Measurements from ENCODE around the gene IFITM10.

The IFITM10 gene

DNA sequence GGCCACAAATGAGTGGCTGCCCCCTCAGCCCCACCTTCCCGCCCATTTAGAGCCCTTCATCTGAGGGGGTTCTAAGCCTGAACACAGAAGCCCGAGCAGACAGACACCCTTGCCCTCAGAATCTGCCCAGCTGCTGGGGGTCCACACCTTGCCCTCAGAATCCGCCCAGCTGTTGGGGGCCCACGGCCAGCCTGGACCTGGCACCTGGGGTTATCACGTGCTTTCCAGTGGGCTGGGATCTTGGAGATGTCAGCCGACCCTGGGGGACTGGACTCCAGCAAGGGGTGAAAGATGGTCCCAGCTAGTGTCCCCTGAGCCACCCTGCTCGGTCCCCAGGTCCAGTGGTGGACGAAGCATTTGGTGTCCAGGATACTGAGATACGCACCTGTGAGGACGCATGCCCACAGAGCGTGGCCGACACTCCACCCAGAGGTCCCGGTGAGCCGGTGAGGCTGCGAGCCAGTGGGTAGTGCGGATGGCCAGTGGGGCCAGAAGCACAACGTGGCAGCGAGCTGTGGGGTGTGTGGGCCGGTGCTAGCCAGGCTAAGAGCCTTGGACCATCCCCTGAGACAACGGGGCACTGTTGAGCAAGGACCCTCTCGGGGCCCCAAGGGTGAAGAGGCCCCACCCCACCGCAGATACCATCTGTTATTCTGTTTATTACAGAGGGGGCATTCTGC is 16.5 kb upstream of the IFITM10 start:
- DNase-seq: peak in 5 of 10 donors; percentile 5 to 62 (median 55)

DNA sequence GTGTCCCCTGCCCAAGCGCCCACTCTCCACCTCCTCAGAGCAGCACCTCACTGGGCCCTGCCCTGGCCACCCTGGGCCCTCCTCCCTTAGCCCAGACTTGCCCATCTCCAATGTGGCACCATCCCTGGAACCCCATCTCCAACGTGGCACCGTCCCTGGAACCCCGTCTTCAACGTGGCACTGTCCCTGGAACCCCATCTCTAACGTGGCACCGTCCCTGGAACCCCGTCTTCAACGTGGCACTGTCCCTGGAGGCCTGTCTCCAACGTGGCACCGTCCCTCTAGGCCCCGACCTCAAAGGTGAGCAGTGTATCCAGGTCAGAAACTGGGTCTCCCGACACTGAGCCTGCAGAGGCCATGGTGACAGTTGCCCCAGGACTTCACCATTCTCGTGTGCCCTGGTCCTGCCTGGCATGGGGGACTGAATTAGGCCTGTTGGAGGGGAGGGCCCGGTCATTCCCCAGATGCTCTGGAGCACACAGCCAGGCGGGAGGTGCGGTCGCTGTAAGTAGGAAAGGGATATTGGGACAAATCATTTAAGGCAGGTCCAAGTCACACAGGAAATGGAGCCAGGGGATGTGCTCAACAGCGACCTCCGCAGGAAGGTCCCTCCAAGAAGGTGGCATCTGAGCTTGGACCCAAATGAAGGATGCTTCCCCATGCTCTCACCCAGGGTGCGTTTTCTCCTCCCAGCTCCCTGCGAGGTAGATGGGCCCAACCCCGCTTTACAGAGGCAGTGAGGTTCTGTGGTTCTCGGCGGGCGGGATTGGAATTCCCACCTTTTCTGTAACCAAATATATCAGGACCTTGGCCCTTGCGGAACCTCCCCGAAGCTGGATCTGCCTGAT is 15.7 kb upstream of the IFITM10 start:
- DNase-seq: peak in 5 of 10 donors; percentile 3 to 68 (median 43)
- intact Hi-C loops (cut with DNase I): no loop called here

More for the DNA sequence above, 16.5 kb upstream of the IFITM10 start:
- intact Hi-C loops (cut with DNase I): no loop called here

DNA sequence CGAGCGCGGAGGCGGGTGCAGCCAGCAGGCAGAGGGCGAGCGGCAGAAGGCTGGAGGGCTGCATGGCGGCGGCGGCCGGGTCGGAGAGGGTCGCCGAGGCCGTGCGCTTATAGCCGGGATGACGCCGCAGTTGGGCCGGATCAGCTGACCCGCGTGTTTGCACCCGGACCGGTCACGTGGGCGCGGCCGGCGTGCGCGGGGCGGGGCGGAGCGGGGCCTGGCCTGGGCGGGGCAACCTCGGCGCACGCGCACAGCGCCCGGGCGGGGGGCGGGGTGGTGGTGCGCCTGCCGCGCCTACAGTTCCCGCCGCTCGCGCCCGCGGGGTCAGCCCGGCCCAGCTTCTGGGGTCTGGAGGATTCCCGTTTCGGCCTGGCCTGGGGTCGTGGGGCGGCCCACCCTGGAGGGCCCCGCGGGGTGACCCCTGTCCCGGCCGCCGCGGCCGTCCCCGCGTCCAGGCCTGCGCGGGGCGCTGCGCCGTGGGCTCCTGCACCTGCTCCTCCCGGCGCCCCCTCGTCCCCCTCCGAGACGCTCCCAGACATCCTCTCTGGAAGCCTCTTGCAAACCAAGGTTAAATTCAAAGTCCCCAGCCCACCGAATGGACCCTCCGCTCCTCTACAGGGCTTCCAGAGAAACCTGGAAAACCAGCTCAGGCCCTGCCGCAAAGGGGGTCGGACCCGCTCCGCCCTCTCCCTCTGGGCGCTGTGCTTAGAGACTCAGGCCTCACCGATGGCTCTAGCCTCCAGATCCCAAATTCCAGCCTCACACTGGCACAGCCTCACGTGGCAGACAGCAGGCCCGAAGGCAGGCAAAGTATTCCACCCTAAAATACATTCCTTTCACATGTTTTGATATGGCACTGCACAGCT is 13.6 kb upstream of the IFITM10 start, which contains the start of gene CTSD:
Gene CTSD, minus strand, starts transcription at position 132 of the 866 bp plus-strand sequence. Its CDS starts 68 bp downstream, at position 64.
- DNase-seq: peak; percentile 79 to 99 (median 89)
- intact Hi-C loops (cut with DNase I): no loop called here

DNA sequence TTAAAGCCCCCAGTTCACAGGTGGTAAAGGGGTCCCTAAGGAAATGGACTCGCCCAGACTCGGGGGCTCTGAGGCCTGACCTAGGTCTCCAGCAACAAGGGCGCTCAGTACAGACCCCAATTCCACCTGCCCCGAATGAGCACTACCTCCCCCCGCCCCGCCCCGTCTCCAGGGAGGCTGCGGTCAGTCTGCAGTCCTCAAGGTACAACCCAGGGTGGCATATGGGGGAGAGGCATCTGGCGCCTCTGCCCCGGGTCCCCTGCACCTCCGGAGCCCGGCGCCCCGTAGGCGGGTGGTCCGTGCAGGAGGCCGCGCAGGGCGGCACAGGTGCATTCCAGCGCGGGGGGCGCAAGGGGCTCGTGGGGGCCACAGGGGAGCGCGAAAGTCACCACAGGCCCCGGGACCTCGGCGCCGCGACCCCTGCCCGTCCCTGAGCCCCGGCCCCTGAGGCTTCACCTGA is 13.0 kb upstream of the IFITM10 start:
- intact Hi-C loops (cut with DNase I): no loop called here
- DNase-seq: peak in 1 of 10 donors; percentile 67

DNA sequence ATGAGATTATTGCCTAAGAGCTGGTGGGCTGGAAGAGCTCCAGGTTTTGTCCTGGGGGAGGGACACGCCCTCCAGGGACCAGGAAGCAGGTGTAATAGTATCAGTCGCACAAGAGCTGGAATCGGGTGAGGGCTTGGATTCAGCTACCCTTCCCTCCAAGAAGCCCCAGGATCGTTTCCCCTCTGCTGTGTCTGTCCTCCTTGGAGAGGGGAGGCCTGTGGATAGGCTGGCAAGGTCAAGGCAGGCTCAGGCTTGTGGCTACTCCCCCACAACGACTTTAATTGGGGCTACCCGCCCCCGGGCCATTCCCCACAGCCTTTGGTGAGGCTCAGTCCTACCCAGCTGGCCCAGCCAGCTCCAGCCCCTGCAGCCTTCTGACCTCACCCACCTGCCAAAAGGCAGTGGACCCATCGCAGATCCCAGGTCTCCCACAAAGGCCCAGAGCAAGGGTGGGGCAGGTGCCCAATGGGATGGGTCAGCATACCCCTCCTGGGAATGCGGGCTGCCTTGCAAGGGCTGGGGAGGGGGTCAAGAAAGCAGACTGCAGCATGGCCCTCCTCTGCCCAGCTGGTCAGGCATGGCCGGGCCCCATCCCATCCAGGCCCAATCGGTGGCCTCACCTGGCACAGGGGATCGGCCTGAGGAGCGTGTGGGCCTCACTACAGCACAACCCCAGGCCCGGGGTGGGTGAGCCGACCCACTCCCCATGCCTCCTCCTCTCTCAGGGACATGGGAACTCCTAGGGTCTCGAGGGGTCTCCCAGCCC is 12.3 kb upstream of the IFITM10 start:
- intact Hi-C loops (cut with DNase I): no loop called here
- DNase-seq: peak in 4 of 10 donors; percentile 22 to 85 (median 63)

DNA sequence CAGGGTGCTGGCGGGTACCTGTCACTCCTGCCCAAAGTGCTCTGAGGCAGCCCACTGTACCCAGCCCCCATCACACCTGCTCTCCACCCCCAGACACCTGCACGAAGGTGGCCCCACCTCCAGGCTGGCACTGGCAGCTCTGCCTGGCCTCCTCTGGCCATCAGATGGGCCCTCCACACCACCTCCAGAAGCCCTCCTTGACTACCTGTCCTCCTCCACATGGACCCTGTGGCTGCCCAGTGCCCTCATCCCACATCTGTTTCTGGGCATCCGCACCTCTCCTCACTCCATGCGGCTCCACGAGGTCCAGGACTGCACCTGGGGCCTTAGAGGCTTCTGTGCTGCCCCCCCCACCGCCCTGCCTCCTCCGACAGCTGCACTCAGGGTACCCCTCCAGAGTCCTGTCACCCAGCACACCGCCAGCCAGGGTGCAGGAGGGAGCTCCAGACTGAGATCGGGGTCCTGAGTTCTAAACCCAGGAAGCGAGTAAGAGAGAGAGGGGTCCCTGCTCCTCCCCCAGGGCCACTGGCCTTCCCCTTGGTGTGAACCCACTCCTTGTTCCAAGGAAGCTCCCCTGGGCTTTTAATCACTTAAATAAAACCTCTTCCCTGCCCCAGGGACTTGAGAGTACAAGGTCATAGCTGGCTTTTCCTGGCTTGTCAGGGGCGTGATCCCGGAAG is 11.6 kb upstream of the IFITM10 start:
- intact Hi-C loops (cut with DNase I): no loop called here
- peak in 4 of 10 donors; percentile 23 to 76 (median 56) for DNase-seq

DNA sequence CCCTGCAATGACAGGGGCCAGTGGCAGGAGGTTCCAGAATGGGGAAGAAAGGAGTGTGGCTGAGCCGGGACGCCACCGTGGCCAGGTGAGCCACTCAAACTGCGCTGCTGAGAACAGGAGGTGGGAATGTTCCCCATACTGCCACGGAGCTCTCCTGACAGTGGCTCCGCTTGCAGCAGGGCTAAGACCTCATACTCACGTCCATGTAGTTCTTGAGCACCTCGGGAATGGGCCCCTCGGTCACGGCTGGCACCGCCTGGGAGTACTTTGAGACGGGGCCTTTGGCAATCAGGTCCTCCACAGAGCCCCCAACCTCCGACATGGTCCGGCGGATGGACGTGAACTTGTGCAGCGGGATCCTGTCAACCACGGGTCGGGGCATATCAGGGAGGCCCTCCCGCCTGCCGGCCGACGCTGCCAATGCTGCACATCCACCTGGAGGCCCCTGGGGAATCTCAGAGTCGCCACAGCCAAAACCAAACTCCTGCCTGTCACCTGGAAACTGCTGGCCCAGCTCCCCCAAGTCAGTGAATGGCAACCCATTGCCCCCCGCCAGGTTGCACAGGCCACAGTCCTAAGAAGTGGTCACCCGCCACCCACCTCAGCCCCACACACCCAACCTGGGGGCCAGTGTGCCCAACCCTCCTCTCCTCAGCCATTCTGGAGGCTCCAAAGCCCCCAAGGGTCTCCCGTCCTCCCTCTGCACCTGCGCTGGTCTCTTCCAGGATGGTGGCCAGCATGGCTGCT is 10.9 kb upstream of the IFITM10 start:
- DNase-seq: peak in 5 of 10 donors; percentile 3 to 83 (median 62)
- intact Hi-C loops (cut with DNase I): no loop called here

DNA sequence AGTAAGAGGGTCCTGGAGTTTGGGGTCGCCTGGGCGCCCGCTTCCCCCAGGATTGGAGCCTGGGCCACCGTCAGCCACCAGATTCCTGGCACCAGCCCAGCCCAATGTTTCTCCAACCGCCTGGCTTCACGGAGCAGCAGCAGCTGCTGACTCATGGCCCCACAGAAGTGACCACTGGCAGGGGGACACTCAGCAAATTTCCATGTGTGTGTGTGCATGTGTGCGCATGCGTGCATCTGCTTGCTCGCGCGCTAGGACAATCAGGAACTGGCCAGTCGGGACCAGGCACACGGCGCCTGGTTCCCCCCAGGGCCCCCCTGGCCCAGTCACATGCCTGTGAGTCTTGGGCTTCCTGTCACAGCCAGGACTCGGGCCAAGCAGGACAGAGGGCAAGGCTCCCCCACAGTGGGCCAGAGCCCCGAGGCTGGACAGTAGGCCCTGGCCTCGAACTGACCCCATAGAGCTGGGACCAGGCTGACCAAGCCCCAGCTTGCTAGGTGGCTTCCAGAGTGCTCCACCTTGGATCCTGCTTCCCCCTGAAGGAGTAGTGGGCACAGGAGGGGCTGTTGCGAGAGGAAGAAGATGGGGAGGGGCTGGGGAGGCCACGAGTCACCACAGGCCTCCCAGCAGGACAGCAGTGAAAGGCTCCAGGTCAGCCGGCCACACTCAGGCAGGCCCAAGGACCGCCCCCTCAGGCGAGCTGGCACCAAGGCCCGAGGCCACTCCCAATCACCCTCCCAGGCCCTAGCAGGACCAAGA is 10.1 kb upstream of the IFITM10 start:
- peak; percentile 69 to 97 (median 82) for DNase-seq
- intact Hi-C loops (cut with DNase I): no loop called here

DNA sequence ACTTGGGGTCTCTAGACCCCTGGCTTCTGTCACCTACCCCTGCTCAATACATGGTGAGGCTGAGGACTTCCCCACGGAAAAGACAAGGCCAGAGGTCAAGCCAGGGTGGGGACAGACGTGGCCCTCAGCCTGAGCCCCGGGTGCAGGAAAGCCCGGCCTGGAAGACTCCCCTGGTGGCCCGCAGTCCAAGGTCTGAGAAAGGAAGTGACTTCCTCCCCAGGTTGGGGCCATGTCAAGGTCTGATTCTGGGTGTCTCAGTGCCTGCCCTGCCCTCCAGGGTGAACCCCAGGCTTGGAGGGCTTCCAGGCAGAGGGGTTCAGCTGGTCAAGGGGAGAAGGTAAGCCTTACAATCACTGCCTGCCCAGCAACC is 9.4 kb upstream of the IFITM10 start:
- intact Hi-C loops (cut with DNase I): no loop called here
- peak in 3 of 10 donors; percentile 9 to 85 (median 65) for DNase-seq

DNA sequence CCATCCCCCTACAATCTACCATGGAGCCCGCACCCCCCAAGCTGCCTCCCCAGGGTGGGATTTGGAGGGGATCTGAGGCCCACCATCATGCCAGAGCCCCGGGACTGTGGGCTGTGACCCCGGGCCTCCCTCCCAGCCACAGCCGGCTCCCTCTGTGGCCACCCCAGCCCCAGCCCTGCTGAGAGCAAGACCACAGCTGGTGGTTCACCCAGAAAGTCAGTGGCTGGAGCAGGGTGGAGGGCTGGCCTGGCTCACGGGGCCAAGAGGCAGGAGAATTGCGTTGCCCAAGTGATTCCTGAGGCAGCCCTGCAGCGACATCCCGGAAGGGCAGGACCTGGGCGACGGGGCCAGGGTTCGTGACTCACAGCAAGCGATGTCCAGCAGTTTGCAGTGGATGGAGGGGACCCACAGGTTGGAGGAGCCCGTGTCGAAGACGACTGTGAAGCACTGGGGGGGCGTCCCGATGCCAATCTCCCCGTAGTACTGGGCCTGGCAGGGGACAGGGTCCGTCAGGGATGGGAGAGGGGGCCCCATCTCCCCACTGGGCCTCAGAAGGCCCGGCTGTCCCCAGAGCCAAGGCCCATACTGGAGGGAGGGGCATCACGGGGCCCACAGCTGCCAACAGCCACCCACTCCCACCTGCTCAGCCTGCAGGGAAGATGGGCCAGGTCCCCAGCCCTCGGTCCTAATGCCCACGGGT is 8.9 kb upstream of the IFITM10 start:
- intact Hi-C loops (cut with DNase I): no loop called here
- peak in 5 of 10 donors; percentile 8 to 73 (median 52) for DNase-seq

DNA sequence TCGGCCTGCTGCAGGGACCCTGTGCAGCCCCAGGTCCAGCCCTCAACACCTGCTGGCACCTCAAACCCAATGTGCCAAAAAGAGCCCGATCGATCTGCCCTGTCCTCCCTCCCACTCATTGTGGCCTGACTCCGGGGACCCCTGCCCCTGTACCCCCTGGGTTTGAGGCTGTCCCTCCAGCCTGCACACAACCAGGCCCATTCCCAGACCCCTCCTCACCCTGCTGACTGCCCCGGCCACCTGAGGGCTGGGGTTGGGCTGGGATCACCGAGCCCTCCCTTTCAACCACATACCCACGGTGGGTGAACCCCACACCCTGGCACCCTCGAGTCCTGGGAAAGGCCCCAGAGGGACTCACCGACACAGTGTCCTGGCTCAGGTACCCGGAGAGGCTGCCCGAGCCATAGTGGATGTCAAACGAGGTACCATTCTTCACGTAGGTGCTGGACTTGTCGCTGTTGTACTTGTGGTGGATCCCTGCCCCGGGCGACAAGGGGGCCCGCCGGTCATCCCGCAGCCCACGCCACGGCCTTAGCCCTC is 8.3 kb upstream of the IFITM10 start:
- intact Hi-C loops (cut with DNase I): no loop called here
- peak in 5 of 10 donors; percentile 8 to 73 (median 39) for DNase-seq

DNA sequence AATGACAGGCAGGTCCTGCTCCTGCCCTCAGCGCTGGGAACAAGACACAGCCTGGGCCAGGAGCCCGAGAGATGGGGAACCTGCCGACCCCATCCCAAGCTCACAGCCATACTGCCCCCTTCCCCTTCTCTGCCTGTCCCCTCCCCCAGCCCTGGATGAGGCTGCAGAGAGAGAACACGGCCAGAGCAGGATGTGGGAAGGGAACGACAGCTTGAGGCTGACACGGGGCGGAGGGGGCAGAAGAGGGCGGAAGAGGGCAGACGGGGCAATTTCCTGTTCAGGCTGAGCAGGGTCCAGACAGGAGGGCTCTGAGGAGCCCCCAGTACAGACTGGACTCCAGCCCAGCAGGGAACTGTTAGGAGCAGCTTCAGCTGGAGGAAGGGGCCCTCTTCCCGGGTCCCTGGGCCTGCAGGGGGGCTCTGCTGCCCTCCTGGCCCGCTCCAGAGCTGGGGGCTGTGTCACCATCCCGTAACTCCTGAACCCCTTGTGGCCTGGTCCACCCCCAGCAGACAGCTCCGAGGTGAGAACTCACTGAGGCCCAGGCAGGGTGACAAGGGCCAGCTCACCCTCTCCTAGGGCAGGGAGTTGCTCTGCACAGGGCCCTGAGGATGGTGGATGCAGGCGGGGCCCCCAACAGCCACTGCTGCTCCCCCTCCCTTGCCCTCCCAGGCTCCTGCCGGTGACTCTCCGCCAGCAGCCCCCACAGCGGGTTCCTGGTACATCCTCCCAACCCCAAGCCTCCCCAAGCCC is 7.6 kb upstream of the IFITM10 start:
- intact Hi-C loops (cut with DNase I): no loop called here
- peak in 5 of 10 donors; percentile 8 to 85 (median 72) for DNase-seq

DNA sequence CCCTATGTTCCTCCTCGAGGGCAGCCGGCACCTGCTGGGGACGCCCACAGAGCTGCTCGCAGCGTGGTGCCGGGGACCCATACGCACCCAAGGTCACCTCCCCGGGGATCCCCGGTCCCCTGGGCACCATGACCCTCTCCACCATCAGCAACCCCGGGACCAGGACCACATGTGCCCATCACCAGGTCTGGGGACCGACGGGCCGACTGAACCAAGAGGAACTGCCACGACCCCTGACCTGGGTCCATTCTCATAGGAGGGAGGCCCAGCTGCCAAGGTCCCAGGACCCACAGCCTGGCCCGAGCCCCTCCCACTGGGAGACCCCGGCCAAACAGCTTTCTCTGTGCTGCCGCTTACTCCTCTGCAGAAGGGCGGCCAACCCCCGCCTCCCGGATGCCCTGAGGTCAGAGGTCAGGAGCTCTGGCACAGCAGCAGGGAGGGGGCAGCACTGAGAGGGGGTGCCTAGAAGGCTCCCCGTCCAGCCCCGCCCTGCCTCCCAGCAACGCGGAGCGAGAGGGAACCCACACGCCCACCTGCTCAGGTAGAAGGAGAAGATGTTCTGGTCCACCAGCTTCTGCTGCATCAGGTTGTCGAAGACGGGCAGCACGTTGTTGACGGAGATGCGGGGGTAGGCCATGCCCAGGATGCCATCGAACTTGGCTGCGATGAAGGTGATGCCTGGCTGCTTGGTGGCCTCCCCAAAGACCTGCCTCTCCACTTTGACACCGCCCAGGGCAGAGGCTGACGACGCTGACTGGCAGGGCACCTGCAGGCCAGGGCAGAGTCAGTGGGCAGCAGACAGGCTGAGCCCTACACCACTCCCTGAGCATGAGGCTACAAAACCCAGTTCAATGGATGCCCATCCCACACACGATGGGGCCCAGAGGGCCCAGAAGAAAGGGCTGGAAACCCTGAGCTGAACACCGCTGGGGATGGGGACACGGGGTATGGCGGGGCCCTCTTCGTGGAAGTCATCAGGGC is 6.7 kb upstream of the IFITM10 start:
- intact Hi-C loops (cut with DNase I): no loop called here
- DNase-seq: peak in 4 of 10 donors; percentile 25 to 82 (median 73)

DNA sequence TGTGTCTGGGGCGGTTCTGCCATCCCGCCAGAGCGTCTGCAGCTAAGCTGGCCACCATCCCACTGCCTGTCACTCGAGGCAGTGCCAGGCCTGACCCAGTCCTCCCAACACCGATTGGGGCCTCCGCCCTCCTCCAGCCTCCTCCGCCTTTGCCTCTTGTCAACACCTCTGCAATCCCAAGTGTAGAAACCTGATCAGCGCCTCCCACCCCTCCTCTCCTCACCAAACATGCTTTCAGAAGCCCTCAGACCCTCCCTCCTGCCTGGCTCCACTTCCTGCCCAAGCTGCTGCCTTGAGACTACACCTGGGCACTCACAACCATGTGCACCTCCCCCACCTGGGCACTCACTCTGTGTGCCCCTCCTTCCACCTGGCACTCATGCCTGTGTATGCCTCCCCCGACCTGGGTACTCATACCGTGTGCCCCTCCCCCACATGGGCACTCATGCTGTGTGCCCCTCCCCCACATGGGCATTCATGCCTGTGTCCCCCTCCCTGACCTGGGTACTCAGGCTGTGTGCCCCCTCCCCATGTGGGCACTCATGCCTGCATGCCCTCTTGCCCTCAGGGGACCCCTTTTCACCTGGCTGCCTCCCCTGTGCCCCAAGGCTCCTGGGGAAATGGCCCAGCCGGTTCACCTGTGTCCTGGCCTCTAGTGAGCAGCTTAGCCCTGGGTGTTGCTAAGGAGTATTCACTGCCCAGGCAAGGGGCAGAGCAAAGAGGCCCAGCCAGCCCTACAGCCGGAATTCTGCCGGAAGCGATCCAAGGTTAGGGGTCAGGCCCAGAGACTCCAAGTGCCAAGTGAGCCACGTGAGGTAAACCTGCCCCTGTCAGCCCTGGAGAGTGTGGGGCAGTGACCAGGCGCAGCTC is 5.5 kb upstream of the IFITM10 start:
- DNase-seq: peak in 4 of 10 donors; percentile 26 to 88 (median 77)
- intact Hi-C loops (cut with DNase I): no loop called here

All from posterior cingulate gyrus (tissue), 11 donors.